HepG2 (cell line): ENCODE results near the gene PODN. TPM values are rescaled to one million over a fixed set of nuclear protein-coding genes. Genes with fewer than 3 reads are reported as not detected.
A peak's percentile ranks its signal among the peaks of the same experiment; 100 is the strongest.

ENCODE experiments used
- BCL6 ChIP-seq: IDR thresholded peaks from 2 replicates; pipeline ENCODE4 v1.6.1; 2016; ENCODE audit warnings: missing genetic modification reagents, missing compliant biosample characterization
- CBX1 ChIP-seq: IDR thresholded peaks from one replicate; pipeline ENCODE4 v1.6.1; 2016; ENCODE audit warnings: antibody characterized with exemption, low read depth
- FLYWCH1 ChIP-seq: sonication (generic); formaldehyde crosslinking; IDR thresholded peaks from 2 replicates; pipeline ENCODE4 v1.8.1; 2023; ENCODE audit warnings: mild to moderate bottlenecking, missing genetic modification reagents
- KAT7 ChIP-seq: IDR thresholded peaks from 2 replicates; pipeline ENCODE4 v1.6.1; 2018; ENCODE audit warnings: borderline replicate concordance, missing compliant biosample characterization
- NONO ChIP-seq, 2 experiments: fragments of 450-650 bp in 1 of 2; sonication (generic) in 1 of 2; formaldehyde crosslinking in 1 of 2; IDR thresholded peaks in 1 of 2; conservative IDR thresholded peaks in 1 of 2; 2 replicates each; pipeline versions ENCODE4 v1.6.1 to v1.8.0; 2017 to 2022; ENCODE audit warnings: mild to moderate bottlenecking in 1 of 2, missing genetic modification reagents in 1 of 2, moderate library complexity in 1 of 2
- POLR2AphosphoS2 ChIP-seq: IDR thresholded peaks from 2 replicates; pipeline ENCODE4 v1.6.1; 2011; ENCODE audit warnings: low read depth, low read length, improper control_type of control experiment
- SMC3 ChIP-seq: IDR thresholded peaks from 2 replicates; pipeline ENCODE4 v1.6.1; 2011; ENCODE audit warnings: low read length, improper control_type of control experiment
- SRY ChIP-seq: sonication (generic); formaldehyde crosslinking; IDR thresholded peaks from 2 replicates; pipeline ENCODE4 v1.8.0; 2022; ENCODE audit warnings: mild to moderate bottlenecking, missing genetic modification reagents
- ZBTB20 ChIP-seq: sonication (generic); formaldehyde crosslinking; IDR thresholded peaks from 2 replicates; pipeline ENCODE4 v1.8.1; 2023; ENCODE audit warnings: missing genetic modification reagents, low read depth, mild to moderate bottlenecking, borderline replicate concordance
- ZBTB8A ChIP-seq: sonication (generic); formaldehyde crosslinking; IDR thresholded peaks from 2 replicates; pipeline ENCODE4 v1.4.0; 2020; ENCODE audit warnings: mild to moderate bottlenecking, low read depth, missing genetic modification reagents, borderline replicate concordance
- ZKSCAN1 ChIP-seq: fragments of 150-350 bp; IDR thresholded peaks from 2 replicates; pipeline ENCODE4 v1.6.1; 2014; ENCODE audit warnings: low read length
- ZNF143 ChIP-seq: sonication (generic); formaldehyde crosslinking; IDR thresholded peaks from 2 replicates; pipeline ENCODE4 v1.4.0; 2020; ENCODE audit warnings: missing genetic modification reagents
- ZNF260 ChIP-seq: sonication (generic); formaldehyde crosslinking; IDR thresholded peaks from 2 replicates; pipeline ENCODE4 v1.4.0; 2020; ENCODE audit warnings: missing genetic modification reagents, low read depth, mild to moderate bottlenecking, borderline replicate concordance
- ZNF317 ChIP-seq: sonication (generic); formaldehyde crosslinking; IDR thresholded peaks from 2 replicates; pipeline ENCODE4 v1.5.0; 2020; ENCODE audit warnings: mild to moderate bottlenecking, missing genetic modification reagents
- ZNF484 ChIP-seq: sonication (generic); formaldehyde crosslinking; IDR thresholded peaks from 2 replicates; pipeline ENCODE4 v1.5.1; 2020; ENCODE audit warnings: mild to moderate bottlenecking, low read depth, missing genetic modification reagents, borderline replicate concordance
- ZNF761 ChIP-seq: sonication (generic); formaldehyde crosslinking; conservative IDR thresholded peaks from 2 replicates; pipeline ENCODE4 v1.4.0; 2020; ENCODE audit warnings: mild to moderate bottlenecking, missing genetic modification reagents
- polyA plus RNA-seq, 8 experiments: library from polyadenylated mRNA; depleted of rRNA in 3 of 8; stranded (reverse) in 7 of 8; unstranded in 1 of 8; fragments of >200 nt; fragmentation: Illumina TruSeq in 4 of 8; extraction: Trizol in 4 of 8; gene quantifications; 2 replicates each; pipeline versions ENCODE4 v1.2.1 to v1.2.3, GENCODE V29; 2011 to 2016; ENCODE audit warnings: low read depth in 4 of 8, missing spikeins in 1 of 8, mixed read lengths in 1 of 8; ENCODE audit not compliant: insufficient read depth in 1 of 8
- total RNA-seq, 5 experiments: library from RNA; depleted of rRNA; stranded (reverse); fragments of >200 nt; fragmentation: Illumina TruSeq; extraction: Trizol; gene quantifications; 2 replicates each; pipeline ENCODE4 v1.2.3, GENCODE V29; 2016; ENCODE audit warnings: low read depth in 1 of 5
- TF ChIP-seq, protein P1 (sequence below): sonication (generic); formaldehyde crosslinking; IDR thresholded peaks from 2 replicates; pipeline ENCODE4 v1.5.0; 2020; ENCODE audit warnings: mild to moderate bottlenecking, missing genetic modification reagents
- TF ChIP-seq, protein P2 (sequence below): sonication (generic); formaldehyde crosslinking; IDR thresholded peaks from 2 replicates; pipeline ENCODE4 v1.4.0; 2020; ENCODE audit warnings: missing genetic modification reagents
- TF ChIP-seq, protein P3 (sequence below): sonication (generic); formaldehyde crosslinking; IDR thresholded peaks from 2 replicates; pipeline ENCODE4 v1.4.0; 2020; ENCODE audit warnings: missing genetic modification reagents, borderline replicate concordance

Gene PODN
- total and polyA plus RNA-seq, 2 of the 13 experiments (the other 11 are each of a cell fraction or from before 2014, with no cell fraction given), result 0.13 TPM; not detected in 1

DNA sequence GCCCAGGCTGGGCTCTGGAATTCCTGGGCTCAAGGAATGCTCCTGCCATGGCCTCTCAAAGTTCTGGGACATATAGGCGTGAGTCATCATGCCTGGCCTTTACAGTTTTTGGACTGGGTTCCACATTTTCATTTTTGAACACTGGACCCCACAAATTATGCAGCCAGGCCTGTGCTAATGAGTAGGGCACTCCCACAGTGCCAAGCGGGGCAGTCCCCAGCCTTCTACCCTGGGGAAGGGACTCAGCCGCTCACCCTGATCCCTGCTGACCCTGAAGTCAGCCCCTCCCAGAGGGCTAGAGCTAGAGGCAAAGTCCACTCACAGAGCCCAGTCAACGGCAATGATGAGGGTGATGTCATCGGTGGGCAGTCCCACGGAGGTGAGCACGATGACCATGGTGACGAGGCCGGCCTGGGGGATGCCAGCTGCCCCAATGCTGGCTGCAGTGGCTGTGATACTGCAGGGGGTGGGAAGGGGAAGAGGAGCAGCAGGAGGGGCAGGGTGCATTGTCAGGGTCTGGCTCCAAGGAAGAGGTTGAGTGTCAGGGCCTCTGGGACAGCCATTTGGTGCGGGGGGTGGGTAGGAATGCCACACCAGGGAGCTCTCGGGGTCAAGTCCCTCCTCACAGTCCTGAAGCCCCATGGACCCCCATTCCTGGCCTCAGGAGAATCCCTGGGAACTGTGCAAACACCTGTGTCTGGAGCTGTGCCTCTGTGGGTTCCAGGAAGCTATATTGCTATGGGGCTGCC is 27.6 kb downstream of the PODN start (continued):
- TF ChIP-seq KAT7 (CRISPR knock-in tag) (peak; percentile 11; the same call in 1 of the 2 replicates), ZBTB20 (CRISPR knock-in tag) (peak; percentile 19; the same call in 1 of the 2 replicates), NONO (IDR thresholded peaks at IDR 0.05) (no peak), NONO (CRISPR knock-in tag; conservative IDR thresholded peaks at IDR 0.05) (peak; percentile 84), ZNF260 (CRISPR knock-in tag) (no peak), ZBTB8A (CRISPR knock-in tag) (no peak), ZKSCAN1 (no peak), CBX1 (no peak), ZNF761 (CRISPR knock-in tag) (no peak), SMC3 (no peak), ZNF317 (CRISPR knock-in tag) (no peak), ZNF143 (CRISPR knock-in tag) (0 out of 2 replicates have a peak, but pooled peaks have one; percentile 19), ZNF484 (CRISPR knock-in tag) (no peak), POLR2AphosphoS2 (no peak), FLYWCH1 (no peak), SRY (CRISPR knock-in tag) (no peak), BCL6 (CRISPR knock-in tag) (peak; percentile 44; the same call in 1 of the 2 replicates)
- TF ChIP-seq, protein P1, sequence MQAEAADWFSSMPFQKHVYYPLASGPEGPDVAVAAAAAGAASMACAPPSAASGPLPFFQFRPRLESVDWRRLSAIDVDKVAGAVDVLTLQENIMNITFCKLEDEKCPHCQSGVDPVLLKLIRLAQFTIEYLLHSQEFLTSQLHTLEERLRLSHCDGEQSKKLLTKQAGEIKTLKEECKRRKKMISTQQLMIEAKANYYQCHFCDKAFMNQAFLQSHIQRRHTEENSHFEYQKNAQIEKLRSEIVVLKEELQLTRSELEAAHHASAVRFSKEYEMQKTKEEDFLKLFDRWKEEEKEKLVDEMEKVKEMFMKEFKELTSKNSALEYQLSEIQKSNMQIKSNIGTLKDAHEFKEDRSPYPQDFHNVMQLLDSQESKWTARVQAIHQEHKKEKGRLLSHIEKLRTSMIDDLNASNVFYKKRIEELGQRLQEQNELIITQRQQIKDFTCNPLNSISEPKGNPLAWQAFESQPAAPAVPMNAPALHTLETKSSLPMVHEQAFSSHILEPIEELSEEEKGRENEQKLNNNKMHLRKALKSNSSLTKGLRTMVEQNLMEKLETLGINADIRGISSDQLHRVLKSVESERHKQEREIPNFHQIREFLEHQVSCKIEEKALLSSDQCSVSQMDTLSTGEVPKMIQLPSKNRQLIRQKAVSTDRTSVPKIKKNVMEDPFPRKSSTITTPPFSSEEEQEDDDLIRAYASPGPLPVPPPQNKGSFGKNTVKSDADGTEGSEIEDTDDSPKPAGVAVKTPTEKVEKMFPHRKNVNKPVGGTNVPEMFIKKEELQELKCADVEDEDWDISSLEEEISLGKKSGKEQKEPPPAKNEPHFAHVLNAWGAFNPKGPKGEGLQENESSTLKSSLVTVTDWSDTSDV, result no peak
- TF ChIP-seq, protein P2, sequence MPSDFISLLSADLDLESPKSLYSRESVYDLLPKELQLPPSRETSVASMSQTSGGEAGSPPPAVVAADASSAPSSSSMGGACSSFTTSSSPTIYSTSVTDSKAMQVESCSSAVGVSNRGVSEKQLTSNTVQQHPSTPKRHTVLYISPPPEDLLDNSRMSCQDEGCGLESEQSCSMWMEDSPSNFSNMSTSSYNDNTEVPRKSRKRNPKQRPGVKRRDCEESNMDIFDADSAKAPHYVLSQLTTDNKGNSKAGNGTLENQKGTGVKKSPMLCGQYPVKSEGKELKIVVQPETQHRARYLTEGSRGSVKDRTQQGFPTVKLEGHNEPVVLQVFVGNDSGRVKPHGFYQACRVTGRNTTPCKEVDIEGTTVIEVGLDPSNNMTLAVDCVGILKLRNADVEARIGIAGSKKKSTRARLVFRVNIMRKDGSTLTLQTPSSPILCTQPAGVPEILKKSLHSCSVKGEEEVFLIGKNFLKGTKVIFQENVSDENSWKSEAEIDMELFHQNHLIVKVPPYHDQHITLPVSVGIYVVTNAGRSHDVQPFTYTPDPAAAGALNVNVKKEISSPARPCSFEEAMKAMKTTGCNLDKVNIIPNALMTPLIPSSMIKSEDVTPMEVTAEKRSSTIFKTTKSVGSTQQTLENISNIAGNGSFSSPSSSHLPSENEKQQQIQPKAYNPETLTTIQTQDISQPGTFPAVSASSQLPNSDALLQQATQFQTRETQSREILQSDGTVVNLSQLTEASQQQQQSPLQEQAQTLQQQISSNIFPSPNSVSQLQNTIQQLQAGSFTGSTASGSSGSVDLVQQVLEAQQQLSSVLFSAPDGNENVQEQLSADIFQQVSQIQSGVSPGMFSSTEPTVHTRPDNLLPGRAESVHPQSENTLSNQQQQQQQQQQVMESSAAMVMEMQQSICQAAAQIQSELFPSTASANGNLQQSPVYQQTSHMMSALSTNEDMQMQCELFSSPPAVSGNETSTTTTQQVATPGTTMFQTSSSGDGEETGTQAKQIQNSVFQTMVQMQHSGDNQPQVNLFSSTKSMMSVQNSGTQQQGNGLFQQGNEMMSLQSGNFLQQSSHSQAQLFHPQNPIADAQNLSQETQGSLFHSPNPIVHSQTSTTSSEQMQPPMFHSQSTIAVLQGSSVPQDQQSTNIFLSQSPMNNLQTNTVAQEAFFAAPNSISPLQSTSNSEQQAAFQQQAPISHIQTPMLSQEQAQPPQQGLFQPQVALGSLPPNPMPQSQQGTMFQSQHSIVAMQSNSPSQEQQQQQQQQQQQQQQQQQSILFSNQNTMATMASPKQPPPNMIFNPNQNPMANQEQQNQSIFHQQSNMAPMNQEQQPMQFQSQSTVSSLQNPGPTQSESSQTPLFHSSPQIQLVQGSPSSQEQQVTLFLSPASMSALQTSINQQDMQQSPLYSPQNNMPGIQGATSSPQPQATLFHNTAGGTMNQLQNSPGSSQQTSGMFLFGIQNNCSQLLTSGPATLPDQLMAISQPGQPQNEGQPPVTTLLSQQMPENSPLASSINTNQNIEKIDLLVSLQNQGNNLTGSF (CRISPR knock-in tag), result no peak
- TF ChIP-seq, protein P3, sequence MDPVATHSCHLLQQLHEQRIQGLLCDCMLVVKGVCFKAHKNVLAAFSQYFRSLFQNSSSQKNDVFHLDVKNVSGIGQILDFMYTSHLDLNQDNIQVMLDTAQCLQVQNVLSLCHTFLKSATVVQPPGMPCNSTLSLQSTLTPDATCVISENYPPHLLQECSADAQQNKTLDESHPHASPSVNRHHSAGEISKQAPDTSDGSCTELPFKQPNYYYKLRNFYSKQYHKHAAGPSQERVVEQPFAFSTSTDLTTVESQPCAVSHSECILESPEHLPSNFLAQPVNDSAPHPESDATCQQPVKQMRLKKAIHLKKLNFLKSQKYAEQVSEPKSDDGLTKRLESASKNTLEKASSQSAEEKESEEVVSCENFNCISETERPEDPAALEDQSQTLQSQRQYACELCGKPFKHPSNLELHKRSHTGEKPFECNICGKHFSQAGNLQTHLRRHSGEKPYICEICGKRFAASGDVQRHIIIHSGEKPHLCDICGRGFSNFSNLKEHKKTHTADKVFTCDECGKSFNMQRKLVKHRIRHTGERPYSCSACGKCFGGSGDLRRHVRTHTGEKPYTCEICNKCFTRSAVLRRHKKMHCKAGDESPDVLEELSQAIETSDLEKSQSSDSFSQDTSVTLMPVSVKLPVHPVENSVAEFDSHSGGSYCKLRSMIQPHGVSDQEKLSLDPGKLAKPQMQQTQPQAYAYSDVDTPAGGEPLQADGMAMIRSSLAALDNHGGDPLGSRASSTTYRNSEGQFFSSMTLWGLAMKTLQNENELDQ (CRISPR knock-in tag), result no peak
